Small intestine (tissue), 7 donors: ENCODE results near the gene TSHZ3. TPM values are rescaled to one million over a fixed set of nuclear protein-coding genes. Genes with fewer than 3 reads are reported as not detected.

Experiments
- DNase-seq, 2 donors: peaks; one replicate each; pipeline versions ENCODE4 v3.0.0 to v3.0.0-alpha.2; 2013
- FAIRE-seq: peaks from 2 replicates; lab custom pipeline; 2012; peaks lifted over from hg19 to GRCh38; lab: Jason Lieb, UNC
- H3K27ac ChIP-seq, 3 donors: one replicate each; pipeline ENCODE4 v1.5.1; 2013; ENCODE audit warnings: low read length in 2 of 3, mild to moderate bottlenecking in 2 of 3, control low read depth in 1 of 3, inconsistent platforms in 1 of 3, low read depth in 1 of 3, moderate library complexity in 1 of 3
- H3K27me3 ChIP-seq, 3 donors: one replicate each; pipeline ENCODE4 v1.6.1; 2013; ENCODE audit warnings: low read length in 3 of 3, inconsistent platforms in 1 of 3; ENCODE audit not compliant: control insufficient read depth in 3 of 3, insufficient read depth in 3 of 3
- H3K36me3 ChIP-seq, 3 donors: one replicate each; pipeline ENCODE4 v1.6.1; 2013; ENCODE audit warnings: low read length in 3 of 3, inconsistent platforms in 1 of 3, low read depth in 1 of 3, mild to moderate bottlenecking in 1 of 3, moderate library complexity in 1 of 3; ENCODE audit not compliant: control insufficient read depth in 3 of 3, insufficient read depth in 2 of 3
- H3K4me1 ChIP-seq, 3 donors: one replicate each; pipeline ENCODE4 v1.6.1; 2013; ENCODE audit warnings: low read length in 2 of 3, inconsistent platforms in 1 of 3, low read depth in 1 of 3, mild to moderate bottlenecking in 1 of 3, moderate library complexity in 1 of 3; ENCODE audit not compliant: control insufficient read depth in 3 of 3, insufficient read depth in 2 of 3
- H3K4me3 ChIP-seq, 3 donors: one replicate each; pipeline ENCODE4 v1.5.1; 2013; ENCODE audit warnings: low read length in 3 of 3, control low read depth in 1 of 3, inconsistent platforms in 1 of 3, low read depth in 1 of 3, mild to moderate bottlenecking in 1 of 3, moderate library complexity in 1 of 3
- H3K9me3 ChIP-seq, 2 donors: one replicate each; pipeline ENCODE4 v1.6.1; 2013; ENCODE audit warnings: low read depth in 1 of 2, low read length in 1 of 2; ENCODE audit not compliant: control insufficient read depth in 2 of 2, insufficient read depth in 1 of 2
- WGBS, 3 donors: extraction: QIAGEN DNeasy Blood & Tissue Kit; methylation state at CpG; one replicate each; pipeline ENCODE4 v1.1.7; 2013; 5-methylcytosine and 5-hydroxymethylcytosine counted together
- polyA plus RNA-seq, 4 donors: library from polyadenylated mRNA; stranded (reverse) in 3 of 4; unstranded in 1 of 4; fragments of 200-250 nt in 3 of 4; fragments of 120-200 nt in 1 of 4; gene quantifications; one replicate each; pipeline versions ENCODE4 v1.2.1 to v1.2.3, GENCODE V29; 2013
- donor health status: healthy with polysubstance abuse.
- donor health status: control.
- donor health status: control.
- donor health status: Bipolar disorder and iron deficiency.
- donor health status: healthy.

TSHZ3 gene
- polyA plus RNA-seq, 4 donors, result 0.22 to 3.4 (median 1.7) TPM

DNA sequence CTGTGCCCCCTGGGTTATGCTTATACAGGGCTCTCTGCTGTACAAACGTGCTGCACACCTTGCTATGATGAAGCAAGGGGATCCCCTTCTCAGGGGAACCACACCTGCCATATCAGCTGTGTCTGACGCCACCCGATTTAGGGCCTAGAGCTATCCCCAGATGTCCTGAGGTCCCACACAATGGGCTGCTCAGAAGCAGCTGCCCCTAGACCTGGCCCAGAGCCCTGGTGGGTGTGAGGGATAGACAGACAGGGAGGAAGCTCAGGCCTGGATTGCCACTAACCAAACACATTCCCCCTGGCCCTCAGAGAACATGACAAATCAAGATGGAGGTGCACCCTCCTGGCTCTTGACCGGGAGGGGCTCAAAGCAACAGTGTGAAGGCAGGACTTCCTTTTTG is 59.3 kb downstream of the TSHZ3 start:
- FAIRE-seq, result no peak
- no peaks in the 10 kb centered on the region for H3K36me3 ChIP-seq
- DNase-seq, result no peak
- H3K9me3 ChIP-seq, result no peaks in the 10 kb centered on the region
- 67 to 79% (median 77%) methylated on average over 4 of the region's 4 CpGs for WGBS, 3 donors
- no peak overlapping the region for H3K4me3 ChIP-seq
- no peaks in the 10 kb centered on the region for H3K4me1 ChIP-seq
- H3K27ac ChIP-seq, result no peak overlapping the region
- no peaks in the 10 kb centered on the region for H3K27me3 ChIP-seq

DNA sequence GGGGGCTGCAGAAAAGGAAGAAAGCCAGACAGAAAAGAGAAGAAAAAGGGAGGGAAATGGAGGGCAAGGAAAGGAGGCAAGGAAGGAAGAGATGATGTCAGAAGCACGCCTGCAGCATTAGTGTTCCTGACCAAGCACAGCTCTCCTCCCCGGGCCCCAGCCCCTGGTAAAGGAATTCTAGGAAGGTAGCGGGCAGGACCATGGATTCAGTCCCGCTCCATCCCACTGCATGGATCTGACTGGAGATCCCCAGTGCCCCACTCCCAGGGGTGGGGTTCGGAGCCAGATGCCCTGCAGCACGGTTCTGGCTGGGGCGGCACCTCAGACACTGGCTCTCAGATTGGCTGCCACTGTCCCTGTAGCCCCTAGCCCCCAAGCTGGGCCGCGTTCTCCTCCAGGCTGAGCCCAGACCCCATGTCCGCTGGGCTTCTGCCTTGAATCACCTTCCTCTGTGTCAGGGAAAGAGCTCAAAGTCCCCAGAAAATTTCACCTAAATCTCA is 59.8 kb downstream of the TSHZ3 start:
- H3K4me3 ChIP-seq, result no peak overlapping the region
- H3K9me3 ChIP-seq, result no peaks in the 10 kb centered on the region
- H3K4me1 ChIP-seq, result no peaks in the 10 kb centered on the region
- DNase-seq (no peak), FAIRE-seq (no peak)
- H3K27ac ChIP-seq, result no peak overlapping the region
- WGBS, 3 donors, result 90 to 93% (median 92%) methylated on average over 10 of the region's 10 CpGs
- H3K27me3 ChIP-seq, result no peaks in the 10 kb centered on the region
- no peaks in the 10 kb centered on the region for H3K36me3 ChIP-seq

DNA sequence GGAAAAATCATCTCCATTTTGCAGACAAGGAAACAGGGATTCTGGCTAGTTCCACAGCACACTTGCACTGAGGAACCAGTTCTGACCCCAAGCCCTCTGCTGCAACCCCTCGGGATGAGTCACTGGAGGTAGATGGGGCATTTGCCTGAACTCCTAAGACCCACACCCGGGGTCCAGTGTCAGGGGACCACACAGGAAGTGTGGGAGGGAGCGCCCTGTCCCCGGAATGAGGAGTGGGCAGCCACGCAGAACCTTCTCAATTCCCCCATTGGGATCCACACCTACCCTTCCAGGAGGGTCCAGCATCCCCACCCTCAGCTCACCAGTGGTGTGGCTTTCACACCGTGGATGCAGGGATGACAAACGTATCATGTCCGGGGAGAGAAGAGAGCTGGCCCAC is 62.7 kb downstream of the TSHZ3 start:
- WGBS, 3 donors, result 85 to 88% (median 88%) methylated on average over 8 of the region's 8 CpGs
- DNase-seq, result no peak
- no peaks in the 10 kb centered on the region for H3K4me1 ChIP-seq
- H3K27me3 ChIP-seq, result no peaks in the 10 kb centered on the region
- H3K9me3 ChIP-seq, result no peaks in the 10 kb centered on the region
- H3K27ac ChIP-seq, result no peak overlapping the region
- no peaks in the 10 kb centered on the region for H3K36me3 ChIP-seq
- no peak overlapping the region for H3K4me3 ChIP-seq
- no peak for FAIRE-seq

DNA sequence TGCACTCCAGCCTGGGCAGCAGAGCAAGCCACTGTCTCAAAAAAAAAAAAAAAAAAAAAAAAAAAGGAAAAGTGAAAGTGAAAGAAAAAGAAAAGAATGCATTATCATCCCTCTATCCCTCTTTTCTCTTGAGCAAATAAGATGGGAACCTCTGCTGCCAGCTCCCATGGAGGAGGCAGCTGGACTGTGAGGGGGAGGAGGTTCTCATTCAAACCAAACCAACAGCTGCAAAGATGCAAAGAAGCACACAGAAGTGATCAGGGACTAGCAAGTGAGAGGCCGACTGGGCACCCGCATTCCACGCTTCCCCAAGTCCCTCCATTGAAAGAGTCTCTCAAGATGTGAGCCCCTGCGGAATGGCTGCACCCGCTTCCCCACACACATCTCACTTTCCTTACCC is 63.5 kb downstream of the TSHZ3 start:
- no peaks in the 10 kb centered on the region for H3K36me3 ChIP-seq
- no peaks in the 10 kb centered on the region for H3K4me1 ChIP-seq
- 76 to 86% (median 82%) methylated on average over 5 of the region's 5 CpGs for WGBS, 3 donors
- no peaks in the 10 kb centered on the region for H3K9me3 ChIP-seq
- H3K27ac ChIP-seq, result no peak overlapping the region
- H3K27me3 ChIP-seq, result no peaks in the 10 kb centered on the region
- DNase-seq, result no peak
- no peak overlapping the region for H3K4me3 ChIP-seq
- no peak for FAIRE-seq

DNA sequence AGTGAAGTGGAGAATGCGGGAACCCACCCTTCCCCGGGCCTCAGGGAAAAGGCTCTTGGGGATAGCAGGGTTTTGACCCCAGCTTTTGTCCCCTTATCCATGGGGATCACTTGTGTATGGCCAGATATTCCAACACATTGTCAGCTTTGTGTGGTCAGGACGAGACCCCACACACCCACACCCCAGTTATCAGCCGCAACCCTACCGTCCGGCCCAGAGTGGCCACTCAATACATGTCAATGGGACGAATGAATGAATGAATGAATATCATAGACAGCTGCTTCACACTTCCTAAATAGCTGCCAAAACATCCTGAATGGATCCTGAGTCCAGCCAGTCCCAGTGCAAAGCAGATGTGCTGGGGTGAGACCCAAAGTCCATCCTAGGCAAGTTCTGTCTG is 64.6 kb downstream of the TSHZ3 start:
- no peaks in the 10 kb centered on the region for H3K27me3 ChIP-seq
- H3K36me3 ChIP-seq, result no peaks in the 10 kb centered on the region
- no peaks in the 10 kb centered on the region for H3K4me1 ChIP-seq
- H3K27ac ChIP-seq, result no peak overlapping the region
- no peaks in the 10 kb centered on the region for H3K9me3 ChIP-seq
- WGBS, 3 donors, result 90 to 92% (median 92%) methylated on average over 7 of the region's 7 CpGs
- H3K4me3 ChIP-seq, result no peak overlapping the region
- FAIRE-seq (no peak), DNase-seq (no peak)

DNA sequence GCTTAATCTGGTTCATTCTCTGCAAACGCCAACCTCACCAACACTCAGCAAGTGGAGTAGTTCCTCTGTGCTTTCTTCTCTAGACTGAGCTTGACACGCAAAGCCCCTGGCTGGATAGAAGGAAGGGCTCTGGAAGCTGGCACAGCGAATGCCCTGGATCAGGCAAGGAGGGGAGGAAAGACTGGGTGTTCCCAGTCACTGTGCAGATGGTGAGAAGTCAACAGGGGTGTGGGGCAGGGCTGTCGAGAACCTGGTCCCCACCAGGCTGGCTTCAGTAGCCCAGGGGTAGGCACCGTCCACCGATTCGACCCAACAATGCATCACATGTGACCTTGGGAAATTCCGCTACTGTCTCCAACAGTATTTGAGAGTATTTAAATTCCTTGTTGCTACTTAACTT is 65.5 kb downstream of the TSHZ3 start:
- Histone ChIP-seq H3K27me3 (no peaks in the 10 kb centered on the region), H3K9me3 (no peaks in the 10 kb centered on the region), H3K27ac (no peak overlapping the region), H3K4me3 (no peak overlapping the region), H3K36me3 (no peaks in the 10 kb centered on the region), H3K4me1 (no peaks in the 10 kb centered on the region)
- DNase-seq (no peak), FAIRE-seq (no peak)
- WGBS, 3 donors, result 87 to 91% (median 91%) methylated on average over 8 of the region's 8 CpGs

DNA sequence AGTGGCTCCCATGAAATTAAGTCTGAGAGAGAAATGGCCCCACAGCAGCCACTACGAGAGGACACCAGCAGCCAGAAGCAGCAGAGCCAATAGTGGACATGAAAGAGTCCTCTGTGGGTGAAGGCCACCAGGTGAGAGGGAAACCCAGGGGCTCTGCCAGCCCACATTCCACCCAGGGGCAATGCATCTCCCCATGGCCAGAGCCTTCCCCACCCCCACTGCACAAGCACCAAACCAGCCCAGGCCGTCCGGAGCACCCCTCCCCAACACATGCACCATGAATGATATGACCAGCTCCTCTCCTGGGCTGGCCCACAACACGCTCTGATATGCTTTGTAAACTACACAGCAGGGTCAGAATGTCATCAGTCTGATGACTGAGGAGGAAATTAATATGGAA is 66.9 kb downstream of the TSHZ3 start:
- Histone ChIP-seq H3K4me1 (no peaks in the 10 kb centered on the region), H3K36me3 (peaks cover 0 to 8% (median 0%) of the 10 kb centered on the region in 3 donors), H3K9me3 (no peaks in the 10 kb centered on the region), H3K27me3 (no peaks in the 10 kb centered on the region), H3K4me3 (no peak overlapping the region), H3K27ac (no peak overlapping the region)
- WGBS, 3 donors, result 72 to 81% (median 76%) methylated on average over 4 of the region's 4 CpGs
- DNase-seq (no peak), FAIRE-seq (no peak)

DNA sequence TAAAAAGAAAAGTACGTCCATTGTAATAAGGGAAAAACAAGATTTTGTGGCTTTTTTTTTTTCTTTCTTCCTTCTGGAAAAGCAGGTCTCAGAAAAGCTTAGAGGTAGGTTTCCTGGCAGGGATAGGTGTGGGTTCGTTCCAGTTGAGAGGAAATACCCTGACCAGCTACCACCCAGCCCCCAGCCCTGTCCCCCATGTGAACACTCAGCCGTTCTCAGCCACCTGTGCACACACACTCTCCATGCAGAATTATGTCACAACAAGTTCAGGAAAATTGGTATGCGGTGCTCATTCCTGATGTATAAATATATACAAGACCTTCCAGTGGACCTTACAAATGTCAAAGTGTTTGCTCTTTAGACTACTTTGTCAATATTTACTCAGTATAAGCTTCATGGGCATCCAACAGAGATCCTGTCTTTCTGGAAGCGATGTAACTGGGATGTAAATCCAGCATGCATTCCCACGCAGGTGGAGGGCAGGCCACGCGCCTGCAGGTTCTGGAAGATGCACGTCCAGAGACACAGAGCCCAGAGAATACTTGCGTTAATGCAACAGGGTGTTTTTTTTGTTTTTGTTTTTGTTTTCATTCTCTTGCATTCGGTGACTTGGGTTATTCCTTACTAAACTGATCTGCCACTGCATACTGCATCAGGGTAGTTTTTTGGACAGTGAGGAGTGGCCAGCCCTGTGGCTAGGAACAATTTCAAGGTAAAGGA is 68.8 kb downstream of the TSHZ3 start:
- Histone ChIP-seq H3K9me3 (no peaks in the 10 kb centered on the region), H3K36me3 (peaks cover 0 to 13% (median 0%) of the 10 kb centered on the region in 3 donors), H3K27ac (no peak overlapping the region), H3K27me3 (no peaks in the 10 kb centered on the region), H3K4me1 (no peaks in the 10 kb centered on the region), H3K4me3 (no peak overlapping the region)
- WGBS, 3 donors, result 71 to 78% (median 75%) methylated on average over 11 of the region's 11 CpGs
- no peak for DNase-seq
- FAIRE-seq, result no peak

DNA sequence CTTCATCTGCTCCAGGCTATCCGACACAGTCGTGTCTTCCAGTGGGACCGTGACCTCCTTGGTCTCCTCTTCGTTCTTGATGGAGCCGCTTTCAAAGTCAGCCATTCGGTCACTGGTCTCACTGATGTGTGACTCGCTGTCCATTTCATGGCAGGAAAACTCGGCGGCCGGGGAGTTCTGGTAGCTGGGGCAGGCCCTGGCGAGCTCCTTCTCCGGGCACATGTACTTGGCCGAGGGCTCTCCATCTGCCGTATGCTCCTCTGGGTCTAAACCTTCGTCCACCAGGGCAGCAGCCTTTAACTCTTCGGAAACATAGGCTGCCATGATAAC is 69.8 kb downstream of the TSHZ3 start:
- no peak for FAIRE-seq
- DNase-seq, result no peak
- WGBS, 3 donors, result 89 to 95% (median 93%) methylated on average over 16 of the region's 16 CpGs
- Histone ChIP-seq H3K4me3 (no peak overlapping the region), H3K9me3 (no peaks in the 10 kb centered on the region), H3K27ac (no peak overlapping the region), H3K36me3 (peaks cover 0 to 13% (median 0%) of the 10 kb centered on the region in 3 donors), H3K4me1 (no peaks in the 10 kb centered on the region), H3K27me3 (no peaks in the 10 kb centered on the region)
